AG10803 (cell line): ENCODE data around the gene PRPF39.

Experiments
- DNase-seq: peaks from one replicate; pipeline ENCODE4 v3.0.0; 2010; ENCODE audit warnings: low read depth
- H3K4me3 ChIP-seq: 2 replicates; pipeline ENCODE4 v1.5.1; 2011; ENCODE audit warnings: mild to moderate bottlenecking, low read length, control low read depth
- CTCF ChIP-seq: conservative IDR thresholded peaks from 2 replicates; pipeline ENCODE4 v1.5.1; 2011; ENCODE audit warnings: mild to moderate bottlenecking, low read length, control low read depth, inconsistent platforms

Gene PRPF39

DNA sequence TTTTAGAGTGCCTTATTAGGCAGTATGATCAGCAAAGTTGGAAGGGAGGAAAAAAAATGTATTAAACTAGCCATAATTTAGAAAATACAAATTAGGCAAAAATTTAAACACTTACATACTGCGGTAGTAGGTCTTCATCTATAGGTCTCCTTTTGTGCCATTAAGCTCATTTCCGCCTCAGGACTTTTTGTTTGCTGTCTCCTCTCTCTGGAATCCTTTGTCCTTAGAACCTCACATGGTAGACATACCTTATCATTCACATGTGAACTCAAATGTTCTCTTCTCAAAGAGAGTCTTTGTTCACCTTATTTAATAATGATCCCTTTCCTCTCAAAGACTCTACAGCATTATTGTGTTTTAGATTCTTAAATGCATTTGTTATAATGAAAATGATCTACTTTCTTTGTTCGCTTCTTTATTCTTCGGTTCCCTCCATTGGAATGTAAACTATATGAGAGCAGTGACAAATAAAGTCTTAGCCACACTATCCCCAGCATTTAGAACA is 66.5 kb downstream of the PRPF39 start:
- H3K4me3 ChIP-seq = no peak overlapping the region
- no peak for DNase-seq
- TF ChIP-seq CTCF = no peak

DNA sequence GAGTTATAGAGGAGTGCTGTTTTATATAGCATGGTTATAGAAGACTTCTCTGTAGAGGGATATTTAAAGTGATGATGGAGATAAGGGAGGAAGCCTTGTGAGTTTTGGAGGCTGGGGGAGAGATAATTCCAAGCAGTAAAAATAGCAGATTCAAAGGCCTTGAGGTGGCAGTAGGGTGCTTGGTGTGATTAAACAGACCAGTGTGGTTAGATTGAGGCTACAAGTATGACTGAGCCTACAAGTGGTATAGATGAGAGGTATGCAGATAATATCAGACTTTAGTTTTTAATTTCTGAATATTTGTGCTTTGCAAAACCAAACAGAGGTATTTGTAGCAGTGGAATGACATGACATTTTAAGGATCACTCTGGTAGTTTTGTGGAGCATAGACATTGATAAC is 72.2 kb downstream of the PRPF39 start:
- no peak for TF ChIP-seq CTCF
- no peak for DNase-seq
- no peak overlapping the region for H3K4me3 ChIP-seq
